Left renal cortex interstitium (tissue), 4 donors: ENCODE measurements around the gene ANKRD1. TPM values are rescaled to one million over a fixed set of nuclear protein-coding genes. Genes with fewer than 3 reads are reported as not detected.

Source experiments
- DNase-seq, 4 donors: peaks; one replicate each; pipeline ENCODE4 v3.0.0-alpha.2; 2013; ENCODE audit warnings: low read depth in 4 of 4, low spot score in 2 of 4, missing footprints in 1 of 4
- polyA plus RNA-seq, 4 donors: library from polyadenylated mRNA; unstranded; fragments of 120-200 nt; gene quantifications; one replicate each; pipeline ENCODE4 v1.2.1, GENCODE V29; 2013; ENCODE audit not compliant: insufficient read length in 4 of 4

ANKRD1 gene
- polyA plus RNA-seq, 4 donors = 0.44 to 0.88 (median 0.70) TPM

- DNase-seq = no peak
Observed at GRCh38 chr10:90866050-90866598, 54.8 kb downstream of the ANKRD1 start.

- no peak for DNase-seq
Observed at GRCh38 chr10:90865401-90865800, 55.5 kb downstream of the ANKRD1 start.

GRCh38 chr10:90862908-90863514, 57.9 kb downstream of the ANKRD1 start:
- no peak for DNase-seq

Other genes with a start within 250 kb of the ANKRD1 start
- gene HTR7, start 63.0 kb downstream of the ANKRD1 start, polyA plus RNA-seq = 1 to 10 TPM in 1 of 4 donors, under 1 TPM in 3; 0.47 to 1.1 (median 0.61) TPM
- gene RPP30, start 49.1 kb downstream of the ANKRD1 start, polyA plus RNA-seq = 10 to 100 TPM; 55.3 to 60.8 (median 56.5) TPM